ENCODE measurements around the gene TRMT2A. TPM values are rescaled to one million over a fixed set of nuclear protein-coding genes. Genes with fewer than 3 reads are reported as not detected.

The TRMT2A gene
- total and polyA plus RNA-seq, 2 of the 8 experiments (the other 6 are each of a cell fraction or from before 2014, with no cell fraction given): 44.9 to 50.3 TPM

- TF ChIP-seq CTCF (IDR thresholded peaks at IDR 0.05; ENCODE audit: control extremely low read depth in 1 of 3, insufficient read depth in 1 of 3, low read depth in 1 of 3, low read length in 3 of 3) (no peak), TEAD4 (IDR thresholded peaks at IDR 0.05; ENCODE audit: low read depth, low read length) (no peak), SIRT6 (IDR thresholded peaks at IDR 0.05; ENCODE audit: low read length) (no peak)
- TF ChIP-seq, protein P1, sequence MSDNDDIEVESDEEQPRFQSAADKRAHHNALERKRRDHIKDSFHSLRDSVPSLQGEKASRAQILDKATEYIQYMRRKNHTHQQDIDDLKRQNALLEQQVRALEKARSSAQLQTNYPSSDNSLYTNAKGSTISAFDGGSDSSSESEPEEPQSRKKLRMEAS (IDR thresholded peaks at IDR 0.05): no peak
These were observed 28.3 kb upstream of the TRMT2A start (continued) for GRCh38 chr22:20145206-20145831.
